GM12878 (cell line): ENCODE results near the gene FBXL14. TPM values are rescaled to one million over a fixed set of nuclear protein-coding genes. Genes with fewer than 3 reads are reported as not detected.

ENCODE experiments used
- ATAC-seq: fragments of 200-7000 bp; cut with Tn5 transposase; 3 replicates; pipeline ENCODE4 v1.9.1; 2020; ENCODE audit warnings: mild to moderate bottlenecking, moderate library complexity
- BruUV-seq: library from RNA; stranded (reverse); fragments of 400-500 nt; replicated peaks from 2 replicates; lab custom pipeline; 2021; lab: Mats Ljungman, UMichigan
- CTCF ChIA-PET: fragments of 300-600 bp; sonication (Branson Sonifier 250); formaldehyde crosslinking; extraction: SDS; loops from one replicate; lab custom pipeline; 2021; ENCODE audit warnings: inconsistent platforms; lab: Yijun Ruan, JAX
- POLR2A ChIA-PET: fragments of 350-600 bp; formaldehyde crosslinking; extraction: SDS; loops from one replicate; lab custom pipeline; 2021; ENCODE audit warnings: inconsistent platforms; lab: Charles Lee
- RAD21 ChIA-PET: fragments of 300-600 bp; sonication (Branson Sonifier 250); formaldehyde crosslinking; loops from one replicate; lab custom pipeline; 2023; ENCODE audit warnings: antibody characterized with exemption; ENCODE audit not compliant: unreplicated experiment; lab: Charles Lee
- SMC1A ChIA-PET: fragments of 300-600 bp; sonication (Branson Sonifier 250); formaldehyde crosslinking; loops from one replicate; lab custom pipeline; 2023; ENCODE audit not compliant: unreplicated experiment, uncharacterized antibody; lab: Charles Lee
- DNase-seq: peaks from one replicate; pipeline ENCODE4 v3.0.0-alpha.2; 2011; ENCODE audit warnings: low read depth, low spot score
- FAIRE-seq: peaks from 3 replicates; lab custom pipeline; 2011; peaks lifted over from hg19 to GRCh38; lab: Jason Lieb, UNC
- H2AFZ ChIP-seq: 2 replicates; pipeline ENCODE4 v1.6.0; 2011; ENCODE audit warnings: low read depth, low read length, control low read depth; ENCODE audit not compliant: control insufficient read depth
- H3K27ac ChIP-seq: 2 replicates; pipeline ENCODE4 v1.5.1; 2011; ENCODE audit warnings: control low read depth; ENCODE audit not compliant: control insufficient read depth, insufficient read depth
- H3K27me3 ChIP-seq, 2 experiments: replicated peaks in 1 of 2; 2 replicates each; pipeline versions ENCODE4 v1.6.0 to v1.6.1; 2011; ENCODE audit warnings: low read length in 1 of 2; ENCODE audit not compliant: control insufficient read depth in 2 of 2, insufficient read depth in 2 of 2
- H3K36me3 ChIP-seq, 2 experiments: 2 replicates each; pipeline ENCODE4 v1.5.1; 2011; ENCODE audit warnings: low read length in 1 of 2; ENCODE audit not compliant: control insufficient read depth in 2 of 2, insufficient read depth in 2 of 2
- H3K4me1 ChIP-seq: 2 replicates; pipeline ENCODE4 v1.6.1; 2011; ENCODE audit warnings: mild to moderate bottlenecking, low read length, moderate library complexity, mixed read lengths; ENCODE audit not compliant: control insufficient read depth, insufficient read depth
- H3K4me2 ChIP-seq: 2 replicates; pipeline ENCODE4 v1.6.0; 2011; ENCODE audit warnings: control low read depth; ENCODE audit not compliant: control insufficient read depth, insufficient read depth
- H3K4me3 ChIP-seq: fragments of 200-600 bp; sonication (generic); 2 replicates; pipeline ENCODE4 v1.5.1; 2016
- H3K79me2 ChIP-seq: 2 replicates; pipeline ENCODE4 v1.6.0; 2011; ENCODE audit warnings: low read length; ENCODE audit not compliant: control insufficient read depth, insufficient read depth
- H3K9ac ChIP-seq: 2 replicates; pipeline ENCODE4 v1.8.0; 2011; ENCODE audit warnings: low read length, control low read depth, mixed read lengths; ENCODE audit not compliant: control insufficient read depth, insufficient read depth
- H3K9me3 ChIP-seq: replicated peaks from 3 replicates; pipeline ENCODE4 v1.5.1; 2011; ENCODE audit warnings: mild to moderate bottlenecking, low read length; ENCODE audit not compliant: control insufficient read depth, insufficient read depth
- H4K20me1 ChIP-seq: 2 replicates; pipeline ENCODE4 v1.6.0; 2011; ENCODE audit not compliant: control insufficient read depth, insufficient read depth
- ATF7 ChIP-seq: fragments of 450-650 bp; IDR thresholded peaks from 2 replicates; pipeline ENCODE4 v1.6.1; 2016; ENCODE audit warnings: low read depth, mild to moderate bottlenecking
- BACH1 ChIP-seq: fragments of 450-650 bp; IDR thresholded peaks from 2 replicates; pipeline ENCODE4 v1.6.1; 2017; ENCODE audit warnings: mild to moderate bottlenecking, borderline replicate concordance
- BHLHE40 ChIP-seq, 2 experiments: fragments of 450-650 bp in 1 of 2; IDR thresholded peaks; 2 replicates each; pipeline ENCODE4 v1.6.1; 2011 to 2017; ENCODE audit warnings: low read depth in 2 of 2, borderline replicate concordance in 1 of 2, improper control_type of control experiment in 1 of 2, low read length in 1 of 2, mild to moderate bottlenecking in 1 of 2
- EZH2 ChIP-seq: IDR thresholded peaks from 2 replicates; pipeline ENCODE4 v1.6.1; 2012; ENCODE audit warnings: low read depth, mild to moderate bottlenecking, control low read depth, inconsistent platforms, low read length, borderline replicate concordance; ENCODE audit not compliant: control insufficient read depth
- IRF4 ChIP-seq: IDR thresholded peaks from 2 replicates; pipeline ENCODE4 v1.6.1; 2011; ENCODE audit warnings: low read depth, low read length
- RBBP5 ChIP-seq: fragments of 200-600 bp; sonication (generic); conservative IDR thresholded peaks from 2 replicates; pipeline ENCODE4 v1.6.1; 2016
- RELA ChIP-seq: fragments of 450-650 bp; IDR thresholded peaks from 2 replicates; pipeline ENCODE4 v1.8.0; 2014; ENCODE audit warnings: borderline replicate concordance; ENCODE audit not compliant: partially characterized antibody
- SRF ChIP-seq, 2 experiments: IDR thresholded peaks; 2 replicates each; pipeline ENCODE4 v1.6.1; 2011; ENCODE audit warnings: low read depth in 2 of 2, low read length in 2 of 2, mild to moderate bottlenecking in 1 of 2, moderate library complexity in 1 of 2
- TCF3 ChIP-seq: IDR thresholded peaks from 2 replicates; pipeline ENCODE4 v1.6.1; 2012; ENCODE audit warnings: low read depth, mild to moderate bottlenecking, low read length, borderline replicate concordance; ENCODE audit not compliant: insufficient read depth
- YBX1 ChIP-seq: fragments of 450-650 bp; IDR thresholded peaks from 2 replicates; pipeline ENCODE4 v1.6.1; 2016; ENCODE audit warnings: antibody characterized with exemption
- ZNF207 ChIP-seq: fragments of 450-650 bp; IDR thresholded peaks from 2 replicates; pipeline ENCODE4 v1.6.1; 2014; ENCODE audit warnings: antibody characterized with exemption, mild to moderate bottlenecking, borderline replicate concordance
- WGBS: methylation state at CpG from one replicate; pipeline ENCODE4 v1.1.6; 2016; ENCODE audit warnings: low lambda C conversion rate; ENCODE audit not compliant: insufficient replicate concordance, insufficient coverage; ENCODE audit errors: missing lambda C conversion rate; 5-methylcytosine and 5-hydroxymethylcytosine counted together
- in situ Hi-C: fragments of 300-500 bp; cut with MboI; formaldehyde crosslinking; loops from 9 replicates; pipeline ENCODE4 v1.14.3; 2018; ENCODE audit warnings: mixed read lengths
- intact Hi-C: fragments of 100-400 bp; cut with micrococcal nuclease; formaldehyde crosslinking; loops from one replicate; pipeline ENCODE4 v1.14.2; 2022; ENCODE audit not compliant: unreplicated experiment
- polyA plus RNA-seq, 11 experiments: library from polyadenylated mRNA; depleted of rRNA in 4 of 11; unstranded in 6 of 11; stranded (reverse) in 5 of 11; fragments of >200 nt; fragmentation: Nextera tagmentation in 4 of 11; fragmentation: Illumina TruSeq in 1 of 11; extraction: Ambion mirVana in 4 of 11; extraction: Trizol in 1 of 11; gene quantifications; 1 replicate in 1 of 11; 2 replicates in 10 of 11; pipeline versions ENCODE4 v1.2.1 to v1.2.3, GENCODE V29; 2011 to 2016; ENCODE audit warnings: inconsistent platforms in 2 of 11, missing spikeins in 2 of 11, low read depth in 1 of 11
- total RNA-seq, 4 experiments: library from RNA; depleted of rRNA in 3 of 4; stranded (reverse); fragments of >200 nt in 3 of 4; fragmentation: Illumina TruSeq in 1 of 4; extraction: Trizol in 1 of 4; gene quantifications; 2 replicates each; pipeline versions ENCODE4 v1.2.1 to v1.2.3, GENCODE V29; 2013 to 2021
- TF ChIP-seq, protein P1 (sequence below): IDR thresholded peaks from 2 replicates; pipeline ENCODE4 v1.6.1; 2011; ENCODE audit warnings: mild to moderate bottlenecking, low read depth, low read length, moderate library complexity; ENCODE audit not compliant: insufficient replicate concordance
- TF ChIP-seq, protein P2 (sequence below): fragments of 450-650 bp; IDR thresholded peaks from 2 replicates; pipeline ENCODE4 v1.6.1; 2017; ENCODE audit warnings: mild to moderate bottlenecking, moderate library complexity
- TF ChIP-seq, protein P3 (sequence below): fragments of 450-650 bp; conservative IDR thresholded peaks from 2 replicates; pipeline ENCODE4 v1.6.1; 2017; ENCODE audit warnings: mild to moderate bottlenecking, moderate library complexity
- TF ChIP-seq, protein P4 (sequence below): IDR thresholded peaks from 2 replicates; pipeline ENCODE4 v1.6.1; 2012; ENCODE audit warnings: low read depth, low read length, improper control_type of control experiment

Gene FBXL14
- total and polyA plus RNA-seq, 10 of the 15 experiments (the other 5 are each of a cell fraction or from before 2014, with no cell fraction given), result 0.44 to 19.0 (median 2.9) TPM

DNA sequence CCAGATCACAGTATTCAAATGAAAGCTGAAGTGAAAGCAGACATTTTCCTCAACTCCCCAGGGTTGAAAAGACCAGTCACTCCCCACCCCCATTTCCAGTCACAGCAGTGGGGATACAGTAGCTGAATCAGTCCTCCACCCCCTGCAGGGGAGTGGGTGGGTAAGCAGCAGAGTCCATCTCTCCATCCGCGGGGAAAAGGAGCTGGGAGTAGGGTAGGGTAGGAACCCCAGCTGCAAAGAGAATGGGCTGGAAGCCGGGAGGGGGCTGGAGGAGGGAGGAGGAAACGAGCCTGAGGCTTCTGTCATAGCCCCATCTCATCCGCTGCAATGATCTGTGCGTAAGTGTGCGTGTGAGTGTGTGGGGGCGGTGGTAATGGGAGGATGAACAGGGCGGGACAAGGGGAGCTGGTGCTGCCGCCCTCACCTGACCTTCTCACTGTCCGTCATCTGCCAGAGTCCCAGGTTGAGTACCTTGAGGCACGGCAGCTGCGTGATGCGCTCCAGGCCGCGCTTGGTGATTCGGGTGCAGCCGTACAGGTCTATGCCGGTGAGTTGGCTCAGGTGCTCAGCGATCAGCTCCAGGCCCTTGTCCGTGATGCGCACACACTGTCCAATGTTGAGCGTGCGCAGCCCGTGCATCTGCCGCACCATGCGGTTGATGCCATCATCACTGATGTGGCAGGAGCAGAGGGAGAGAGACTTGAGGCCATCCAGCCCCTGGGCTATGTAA, 1.8 kb downstream of the FBXL14 start:
- ChIA-PET POLR2A (interaction anchor here (0.6 to 3.0 kb wide), 7 partner anchors 9 to 915 kb away, joined by 3 to 23 read pairs (median 5); no protein-coding TSS in a partner anchor), RAD21 (interaction anchor here (1.0 to 3.2 kb wide), 14 partner anchors 9 to 643 kb away, joined by 3 to 30 read pairs (median 4); partner anchors contain the start of gene RAD52), CTCF (interaction anchor here (1.1 to 6.9 kb wide), 11 partner anchors 9 to 475 kb away, joined by 3 to 38 read pairs (median 6); no protein-coding TSS in a partner anchor), SMC1A (interaction anchor here (1.1 to 3.1 kb wide), 11 partner anchors 9 to 488 kb away, joined by 3 to 20 read pairs (median 7); no protein-coding TSS in a partner anchor)
- under 1% methylated on average over 27 of the region's 27 CpGs for WGBS
- ATAC-seq (peak; percentile 70), DNase-seq (no peak), FAIRE-seq (no peak)
- Histone ChIP-seq H3K79me2 (peaks cover 49% of the 10 kb centered on the region), H3K4me1 (peaks cover 16% of the 10 kb centered on the region), H3K4me2 (peak overlapping the region; percentile 76), H3K9me3 (no peaks in the 10 kb centered on the region), H3K36me3 (no peaks in the 10 kb centered on the region), H3K27me3 (no peaks in the 10 kb centered on the region), H3K9ac (peak overlapping the region; percentile 27; the same call in 1 of the 2 replicates), H2AFZ (no peak overlapping the region), H3K4me3 (peak overlapping the region; percentile 97), H4K20me1 (no peaks in the 10 kb centered on the region), H3K27ac (peak overlapping the region; percentile 56)
- in situ Hi-C loops, result no loop called here
- BruUV-seq, result no TSS peak
- intact Hi-C loops, result no loop called here
- TF ChIP-seq ATF7 (peak; percentile 61), EZH2 (no peak), RBBP5 (no peak), IRF4 (peak; percentile 50; the same call in 1 of the 2 replicates), BACH1 (no peak), YBX1 (no peak), RELA (no peak), TCF3 (peak; percentile 9; the same call in 1 of the 2 replicates), SRF (IDR thresholded peaks at IDR 0.05; ENCODE audit: low read depth in 2 of 2, low read length in 2 of 2) (no peak), BHLHE40 (IDR thresholded peaks at IDR 0.05; ENCODE audit: borderline replicate concordance in 1 of 2, low read depth in 2 of 2, low read length in 1 of 2) (peak in 1 of 2 experiments; percentile 64; a peak in 3 of 4 replicates), ZNF207 (no peak)
- TF ChIP-seq, protein P1, sequence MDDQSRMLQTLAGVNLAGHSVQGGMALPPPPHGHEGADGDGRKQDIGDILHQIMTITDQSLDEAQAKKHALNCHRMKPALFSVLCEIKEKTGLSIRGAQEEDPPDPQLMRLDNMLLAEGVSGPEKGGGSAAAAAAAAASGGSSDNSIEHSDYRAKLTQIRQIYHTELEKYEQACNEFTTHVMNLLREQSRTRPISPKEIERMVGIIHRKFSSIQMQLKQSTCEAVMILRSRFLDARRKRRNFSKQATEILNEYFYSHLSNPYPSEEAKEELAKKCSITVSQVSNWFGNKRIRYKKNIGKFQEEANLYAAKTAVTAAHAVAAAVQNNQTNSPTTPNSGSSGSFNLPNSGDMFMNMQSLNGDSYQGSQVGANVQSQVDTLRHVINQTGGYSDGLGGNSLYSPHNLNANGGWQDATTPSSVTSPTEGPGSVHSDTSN, result peak; percentile 25
- TF ChIP-seq, protein P2, sequence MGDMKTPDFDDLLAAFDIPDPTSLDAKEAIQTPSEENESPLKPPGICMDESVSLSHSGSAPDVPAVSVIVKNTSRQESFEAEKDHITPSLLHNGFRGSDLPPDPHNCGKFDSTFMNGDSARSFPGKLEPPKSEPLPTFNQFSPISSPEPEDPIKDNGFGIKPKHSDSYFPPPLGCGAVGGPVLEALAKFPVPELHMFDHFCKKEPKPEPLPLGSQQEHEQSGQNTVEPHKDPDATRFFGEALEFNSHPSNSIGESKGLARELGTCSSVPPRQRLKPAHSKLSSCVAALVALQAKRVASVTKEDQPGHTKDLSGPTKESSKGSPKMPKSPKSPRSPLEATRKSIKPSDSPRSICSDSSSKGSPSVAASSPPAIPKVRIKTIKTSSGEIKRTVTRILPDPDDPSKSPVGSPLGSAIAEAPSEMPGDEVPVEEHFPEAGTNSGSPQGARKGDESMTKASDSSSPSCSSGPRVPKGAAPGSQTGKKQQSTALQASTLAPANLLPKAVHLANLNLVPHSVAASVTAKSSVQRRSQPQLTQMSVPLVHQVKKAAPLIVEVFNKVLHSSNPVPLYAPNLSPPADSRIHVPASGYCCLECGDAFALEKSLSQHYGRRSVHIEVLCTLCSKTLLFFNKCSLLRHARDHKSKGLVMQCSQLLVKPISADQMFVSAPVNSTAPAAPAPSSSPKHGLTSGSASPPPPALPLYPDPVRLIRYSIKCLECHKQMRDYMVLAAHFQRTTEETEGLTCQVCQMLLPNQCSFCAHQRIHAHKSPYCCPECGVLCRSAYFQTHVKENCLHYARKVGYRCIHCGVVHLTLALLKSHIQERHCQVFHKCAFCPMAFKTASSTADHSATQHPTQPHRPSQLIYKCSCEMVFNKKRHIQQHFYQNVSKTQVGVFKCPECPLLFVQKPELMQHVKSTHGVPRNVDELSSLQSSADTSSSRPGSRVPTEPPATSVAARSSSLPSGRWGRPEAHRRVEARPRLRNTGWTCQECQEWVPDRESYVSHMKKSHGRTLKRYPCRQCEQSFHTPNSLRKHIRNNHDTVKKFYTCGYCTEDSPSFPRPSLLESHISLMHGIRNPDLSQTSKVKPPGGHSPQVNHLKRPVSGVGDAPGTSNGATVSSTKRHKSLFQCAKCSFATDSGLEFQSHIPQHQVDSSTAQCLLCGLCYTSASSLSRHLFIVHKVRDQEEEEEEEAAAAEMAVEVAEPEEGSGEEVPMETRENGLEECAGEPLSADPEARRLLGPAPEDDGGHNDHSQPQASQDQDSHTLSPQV, result no peak
- TF ChIP-seq, protein P3, sequence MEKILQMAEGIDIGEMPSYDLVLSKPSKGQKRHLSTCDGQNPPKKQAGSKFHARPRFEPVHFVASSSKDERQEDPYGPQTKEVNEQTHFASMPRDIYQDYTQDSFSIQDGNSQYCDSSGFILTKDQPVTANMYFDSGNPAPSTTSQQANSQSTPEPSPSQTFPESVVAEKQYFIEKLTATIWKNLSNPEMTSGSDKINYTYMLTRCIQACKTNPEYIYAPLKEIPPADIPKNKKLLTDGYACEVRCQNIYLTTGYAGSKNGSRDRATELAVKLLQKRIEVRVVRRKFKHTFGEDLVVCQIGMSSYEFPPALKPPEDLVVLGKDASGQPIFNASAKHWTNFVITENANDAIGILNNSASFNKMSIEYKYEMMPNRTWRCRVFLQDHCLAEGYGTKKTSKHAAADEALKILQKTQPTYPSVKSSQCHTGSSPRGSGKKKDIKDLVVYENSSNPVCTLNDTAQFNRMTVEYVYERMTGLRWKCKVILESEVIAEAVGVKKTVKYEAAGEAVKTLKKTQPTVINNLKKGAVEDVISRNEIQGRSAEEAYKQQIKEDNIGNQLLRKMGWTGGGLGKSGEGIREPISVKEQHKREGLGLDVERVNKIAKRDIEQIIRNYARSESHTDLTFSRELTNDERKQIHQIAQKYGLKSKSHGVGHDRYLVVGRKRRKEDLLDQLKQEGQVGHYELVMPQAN, result no peak
- TF ChIP-seq, protein P4, sequence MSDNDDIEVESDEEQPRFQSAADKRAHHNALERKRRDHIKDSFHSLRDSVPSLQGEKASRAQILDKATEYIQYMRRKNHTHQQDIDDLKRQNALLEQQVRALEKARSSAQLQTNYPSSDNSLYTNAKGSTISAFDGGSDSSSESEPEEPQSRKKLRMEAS, result no peak
